ENCODE results near the gene MCRIP1. TPM values are rescaled to one million over a fixed set of nuclear protein-coding genes. Genes with fewer than 3 reads are reported as not detected.

MCRIP1 gene
- total and polyA plus RNA-seq, 2 donors (not counting 1 experiment from before 2014, with no cell fraction given), result 69.7 to 84.0 TPM

DNA sequence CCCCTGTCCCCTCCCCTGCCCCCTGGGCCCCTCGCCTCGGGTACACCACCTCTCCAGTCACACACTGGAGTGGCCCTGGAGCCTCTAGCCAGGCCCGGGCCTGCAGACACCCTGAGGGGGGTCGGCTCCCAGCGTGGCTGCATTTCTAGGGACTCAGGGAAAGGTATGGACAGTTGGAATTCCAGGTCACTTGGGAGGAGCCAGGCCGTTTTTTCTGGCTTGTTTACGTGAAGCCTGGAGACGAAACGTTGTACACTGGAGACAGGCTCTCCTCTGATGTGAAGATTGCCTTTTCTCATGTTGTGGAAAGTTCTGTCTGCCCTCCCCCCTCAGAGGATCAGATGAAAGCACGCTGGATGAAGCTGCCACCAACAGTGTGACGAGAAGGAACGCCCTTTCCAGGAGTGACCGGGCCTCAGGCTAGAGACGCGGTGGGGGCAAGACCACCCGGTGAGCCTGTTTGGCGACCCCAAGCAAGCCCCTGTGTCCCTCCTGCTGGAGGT lies 5.7 kb upstream of the MCRIP1 start:
- TF ChIP-seq, protein P1, sequence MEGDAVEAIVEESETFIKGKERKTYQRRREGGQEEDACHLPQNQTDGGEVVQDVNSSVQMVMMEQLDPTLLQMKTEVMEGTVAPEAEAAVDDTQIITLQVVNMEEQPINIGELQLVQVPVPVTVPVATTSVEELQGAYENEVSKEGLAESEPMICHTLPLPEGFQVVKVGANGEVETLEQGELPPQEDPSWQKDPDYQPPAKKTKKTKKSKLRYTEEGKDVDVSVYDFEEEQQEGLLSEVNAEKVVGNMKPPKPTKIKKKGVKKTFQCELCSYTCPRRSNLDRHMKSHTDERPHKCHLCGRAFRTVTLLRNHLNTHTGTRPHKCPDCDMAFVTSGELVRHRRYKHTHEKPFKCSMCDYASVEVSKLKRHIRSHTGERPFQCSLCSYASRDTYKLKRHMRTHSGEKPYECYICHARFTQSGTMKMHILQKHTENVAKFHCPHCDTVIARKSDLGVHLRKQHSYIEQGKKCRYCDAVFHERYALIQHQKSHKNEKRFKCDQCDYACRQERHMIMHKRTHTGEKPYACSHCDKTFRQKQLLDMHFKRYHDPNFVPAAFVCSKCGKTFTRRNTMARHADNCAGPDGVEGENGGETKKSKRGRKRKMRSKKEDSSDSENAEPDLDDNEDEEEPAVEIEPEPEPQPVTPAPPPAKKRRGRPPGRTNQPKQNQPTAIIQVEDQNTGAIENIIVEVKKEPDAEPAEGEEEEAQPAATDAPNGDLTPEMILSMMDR (IDR thresholded peaks at IDR 0.05), result no peak
- TF ChIP-seq EZH2 (IDR thresholded peaks at IDR 0.05; ENCODE audit: borderline replicate concordance, insufficient read depth, low read depth, low read length, poor library complexity, severe bottlenecking), result no peak
- intact Hi-C loops (cut with micrococcal nuclease), result no loop called here
- H3K36me3 ChIP-seq (replicated peaks in 1 of 2; ENCODE audit: control extremely low read depth in 1 of 2, control insufficient read depth in 1 of 2, extremely low read depth in 1 of 2, insufficient read depth in 2 of 2, low read length in 1 of 2), result peaks cover 0 to 12% of the 10 kb centered on the region in 2 experiments
- no peak overlapping the region for H3K4me3 ChIP-seq (ENCODE audit: control extremely low read depth in 1 of 5, extremely low read depth in 1 of 5, insufficient read depth in 1 of 5, low read depth in 2 of 5, low read length in 4 of 5)
- ATAC-seq (ENCODE audit: low read depth), result no peak
- Mint-ChIP-seq H3K27ac (no peak overlapping the region), H3K9me3 (ENCODE audit: insufficient read depth) (no peaks in the 10 kb centered on the region), H3K4me3 (no peak overlapping the region), H3K4me1 (peaks cover 2% of the 10 kb centered on the region), H3K27me3 (no peaks in the 10 kb centered on the region)
- WGBS (ENCODE audit: insufficient coverage), result 70% methylated on average over 16 of the region's 17 CpGs
- ChIA-PET POLR2A (no interaction called here), CTCF (no interaction called here)
- no peak overlapping the region for H2AFZ ChIP-seq (ENCODE audit: insufficient read depth, low read depth, low read length, poor library complexity, severe bottlenecking)
- no peaks in the 10 kb centered on the region for H3K79me2 ChIP-seq (ENCODE audit: control insufficient read depth, insufficient read depth, low read length)
- no peak overlapping the region for H3K27ac ChIP-seq (ENCODE audit: low read length in 2 of 2)
- no peak overlapping the region for H3K4me2 ChIP-seq (replicated peaks; ENCODE audit: low read depth, low read length, poor library complexity, severe bottlenecking)
- peaks cover 4% of the 10 kb centered on the region in 2 donors for H3K4me1 ChIP-seq (ENCODE audit: control insufficient read depth in 2 of 2, insufficient read depth in 2 of 2, low read length in 2 of 2)
- DNase-seq, result no peak
- no peaks in the 10 kb centered on the region for H4K20me1 ChIP-seq (ENCODE audit: control insufficient read depth, insufficient read depth, low read length, poor library complexity, severe bottlenecking)
- no peak overlapping the region for H3K9ac ChIP-seq (ENCODE audit: low read length)
- no peaks in the 10 kb centered on the region for H3K27me3 ChIP-seq (replicated peaks in 1 of 4; ENCODE audit: control extremely low read depth in 1 of 4, control insufficient read depth in 3 of 4, insufficient read depth in 4 of 4, low read length in 3 of 4)
- no peaks in the 10 kb centered on the region for H3K9me3 ChIP-seq (ENCODE audit: control extremely low read depth in 1 of 3, control insufficient read depth in 2 of 3, insufficient read depth in 1 of 3, low read length in 2 of 3)

DNA sequence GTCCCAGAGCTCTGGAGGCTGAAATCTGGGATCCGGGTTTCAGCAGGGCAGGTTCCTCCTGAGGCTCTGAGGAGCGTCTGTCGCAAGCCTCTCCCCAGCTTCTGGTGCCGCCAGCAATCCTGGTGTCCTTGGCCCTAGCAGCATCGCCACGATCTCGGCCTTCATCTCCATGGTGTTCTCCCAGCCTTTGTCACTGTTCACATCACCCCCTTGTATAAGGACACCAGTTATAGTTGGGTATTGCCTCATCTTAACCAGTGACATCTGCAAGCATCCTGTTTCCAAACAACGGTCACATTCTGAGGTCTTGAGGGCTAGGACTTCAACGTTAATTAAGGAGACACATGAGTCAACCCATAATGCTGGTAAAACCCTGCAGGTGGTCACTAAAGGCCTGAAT lies 4.5 kb upstream of the MCRIP1 start:
- 81% methylated on average over 9 of the region's 9 CpGs for WGBS (ENCODE audit: insufficient coverage)
- Mint-ChIP-seq H3K9me3 (ENCODE audit: insufficient read depth) (no peaks in the 10 kb centered on the region), H3K27ac (no peak overlapping the region), H3K4me3 (no peak overlapping the region), H3K4me1 (peaks cover 5% of the 10 kb centered on the region), H3K27me3 (no peaks in the 10 kb centered on the region)
- DNase-seq (no peak), ATAC-seq (ENCODE audit: low read depth) (no peak)
- POLR2A ChIA-PET, result interaction anchor here (0.6 to 0.7 kb wide), 2 partner anchors 18 to 1027 kb away, joined by 3 to 4 read pairs; no protein-coding TSS in a partner anchor
- intact Hi-C loops (cut with micrococcal nuclease), result no loop called here
- peaks cover 4% of the 10 kb centered on the region for H3K79me2 ChIP-seq (ENCODE audit: control insufficient read depth, insufficient read depth, low read length)
- H3K9ac ChIP-seq (ENCODE audit: low read length), result no peak overlapping the region
- no peaks in the 10 kb centered on the region for H4K20me1 ChIP-seq (ENCODE audit: control insufficient read depth, insufficient read depth, low read length, poor library complexity, severe bottlenecking)
- no peak for TF ChIP-seq EZH2 (IDR thresholded peaks at IDR 0.05; ENCODE audit: borderline replicate concordance, insufficient read depth, low read depth, low read length, poor library complexity, severe bottlenecking)
- TF ChIP-seq, protein P1 (IDR thresholded peaks at IDR 0.05), result no peak
- H3K9me3 ChIP-seq (ENCODE audit: control extremely low read depth in 1 of 3, control insufficient read depth in 2 of 3, insufficient read depth in 1 of 3, low read length in 2 of 3), result no peaks in the 10 kb centered on the region
- H3K4me1 ChIP-seq (ENCODE audit: control insufficient read depth in 2 of 2, insufficient read depth in 2 of 2, low read length in 2 of 2), result peaks cover 7 to 8% of the 10 kb centered on the region in 2 donors
- no peak overlapping the region for H3K27ac ChIP-seq (ENCODE audit: low read length in 2 of 2)
- H3K27me3 ChIP-seq (replicated peaks in 1 of 4; ENCODE audit: control extremely low read depth in 1 of 4, control insufficient read depth in 3 of 4, insufficient read depth in 4 of 4, low read length in 3 of 4), result no peaks in the 10 kb centered on the region
- no peak overlapping the region for H3K4me2 ChIP-seq (replicated peaks; ENCODE audit: low read depth, low read length, poor library complexity, severe bottlenecking)
- no peak overlapping the region for H3K4me3 ChIP-seq (ENCODE audit: control extremely low read depth in 1 of 5, extremely low read depth in 1 of 5, insufficient read depth in 1 of 5, low read depth in 2 of 5, low read length in 4 of 5)
- CTCF ChIA-PET, result no interaction called here
- no peak overlapping the region for H2AFZ ChIP-seq (ENCODE audit: insufficient read depth, low read depth, low read length, poor library complexity, severe bottlenecking)
- H3K36me3 ChIP-seq (replicated peaks in 1 of 2; ENCODE audit: control extremely low read depth in 1 of 2, control insufficient read depth in 1 of 2, extremely low read depth in 1 of 2, insufficient read depth in 2 of 2, low read length in 1 of 2), result peaks cover 0 to 2% of the 10 kb centered on the region in 2 experiments

All from B cell (primary cell).